Measurements from ENCODE around the gene CNTNAP2.

CNTNAP2 gene

GRCh38 chr7:147909431-147910148, 1793.0 kb downstream of the CNTNAP2 start:
- no peak for DNase-seq

- DNase-seq, result no peak
Observed at GRCh38 chr7:147911201-147911601, 1794.6 kb downstream of the CNTNAP2 start.

DNA sequence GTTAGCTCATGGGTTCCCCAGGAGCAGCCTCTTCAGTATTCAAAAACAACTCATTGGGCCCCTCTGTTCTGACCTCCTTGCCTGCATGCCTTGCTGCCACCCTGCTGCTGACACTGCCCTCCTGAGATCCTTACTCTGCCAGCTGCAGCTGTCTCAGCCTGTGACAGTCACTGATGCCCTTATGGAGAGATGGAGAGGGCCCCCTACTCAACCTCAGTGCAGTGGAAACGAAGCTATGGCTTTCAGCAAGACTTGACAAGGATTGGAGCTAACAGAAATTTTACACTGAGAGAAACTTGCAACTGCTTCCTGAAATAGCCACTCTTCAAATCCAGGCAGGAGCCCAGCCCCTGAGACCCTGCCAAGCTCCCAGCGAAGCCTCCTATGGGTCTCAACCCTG, 1795.7 kb downstream of the CNTNAP2 start:
- DNase-seq, result no peak

- DNase-seq, result no peak
Observed at GRCh38 chr7:147912946-147913638, 1796.5 kb downstream of the CNTNAP2 start.

GRCh38 chr7:147915781-147916180, 1799.2 kb downstream of the CNTNAP2 start:
- no peak for DNase-seq

DNA sequence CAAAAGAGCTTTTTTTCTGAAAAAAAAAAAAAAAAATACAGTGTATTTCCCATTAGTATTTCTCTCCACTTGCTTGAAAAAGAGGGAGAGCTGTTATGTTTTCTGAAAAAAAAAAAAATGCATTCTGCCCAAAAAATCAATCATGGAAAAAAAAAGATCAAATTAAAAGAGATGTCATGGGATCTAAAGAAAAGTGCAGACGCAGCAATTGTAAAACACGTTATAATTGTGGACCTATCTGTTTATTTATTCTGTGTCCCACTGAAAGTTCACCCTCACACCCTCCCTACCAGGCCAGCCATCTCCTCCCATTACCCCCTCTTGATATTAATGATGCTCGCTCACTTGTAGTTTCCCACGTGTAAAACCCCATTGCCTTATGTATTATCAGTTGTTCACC, 1800.0 kb downstream of the CNTNAP2 start:
- DNase-seq, result no peak

DNA sequence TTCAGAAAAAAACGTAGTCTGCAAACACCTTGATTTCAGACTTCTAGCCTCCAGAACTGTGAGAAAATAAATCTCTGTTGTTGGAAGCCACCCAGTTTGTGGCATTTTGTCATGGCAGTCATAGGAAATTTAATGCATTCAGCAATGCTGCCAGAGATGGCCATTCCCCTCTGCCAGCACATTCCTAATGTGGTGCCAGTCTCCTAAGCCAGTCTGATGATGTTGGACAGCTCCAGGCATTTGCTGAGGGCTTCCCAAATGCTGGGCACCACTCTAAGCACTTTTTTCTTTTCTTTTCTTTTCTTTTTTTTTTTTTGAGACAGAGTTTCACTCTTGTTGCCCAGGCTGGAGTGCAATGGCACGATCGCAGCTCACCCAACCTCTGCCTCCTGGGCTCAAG, 1807.2 kb downstream of the CNTNAP2 start:
- DNase-seq, result no peak

DNA sequence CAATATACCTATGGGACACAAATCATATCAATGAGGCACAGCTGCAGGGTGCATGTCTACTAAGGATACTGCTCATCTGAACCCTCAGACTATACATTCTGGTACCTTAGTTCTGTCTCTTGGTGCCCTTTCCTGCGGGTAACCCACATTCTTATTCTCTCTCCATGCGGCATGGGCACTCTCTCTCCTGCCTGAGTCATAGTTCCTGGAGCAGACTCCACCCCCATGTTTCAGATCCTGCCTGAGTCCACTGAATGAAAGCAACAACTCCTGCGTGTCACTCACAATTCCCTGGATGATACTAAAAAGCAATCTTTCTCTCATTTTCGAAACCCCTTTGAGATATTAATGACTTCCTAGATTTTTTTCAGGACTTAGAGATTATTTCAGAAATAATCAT, 1820.8 kb downstream of the CNTNAP2 start:
- DNase-seq, result no peak

DNA sequence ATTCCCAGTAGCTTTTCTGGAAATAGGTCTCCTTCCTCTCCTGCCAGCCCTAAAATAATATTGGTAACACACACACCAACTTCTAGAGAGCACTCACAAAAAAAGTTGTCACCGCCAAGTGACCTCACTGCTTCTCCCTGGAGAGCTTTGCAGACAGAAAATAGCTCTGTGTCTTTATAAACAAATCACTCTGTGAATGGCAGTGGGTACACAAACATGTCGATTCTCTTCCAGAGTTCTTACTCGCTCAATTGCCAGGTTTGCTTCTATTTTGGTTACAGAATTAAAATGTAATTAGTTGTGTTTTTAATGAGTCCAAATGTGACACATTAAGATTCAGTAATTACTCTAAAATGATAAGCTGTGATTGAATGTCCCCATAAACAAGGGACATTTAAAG, 1824.8 kb downstream of the CNTNAP2 start:
- no peak for DNase-seq

DNA sequence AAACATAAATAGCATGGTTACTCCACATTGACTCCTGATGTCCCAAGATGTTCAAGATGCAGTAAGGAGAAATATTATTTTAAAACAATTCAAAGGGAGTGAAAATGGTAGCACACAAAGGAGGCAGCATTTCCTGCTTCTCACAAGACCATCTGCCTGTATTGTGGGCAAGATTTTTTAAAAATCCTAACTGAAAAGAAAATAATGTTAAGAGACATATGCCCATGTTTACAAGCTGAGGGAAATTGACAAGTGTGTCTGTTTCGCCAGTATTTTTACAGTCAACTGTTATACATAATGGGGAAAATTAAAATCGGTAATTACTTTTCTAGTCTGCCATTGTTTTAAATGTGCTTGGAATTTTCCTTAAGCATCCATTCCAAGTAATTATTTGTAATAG, 1827.7 kb downstream of the CNTNAP2 start:
- DNase-seq, result no peak

GRCh38 chr7:147952918-147953317, 1836.3 kb downstream of the CNTNAP2 start:
- DNase-seq, result no peak

- DNase-seq, result no peak
Observed at GRCh38 chr7:147968046-147968610, 1851.5 kb downstream of the CNTNAP2 start.

GRCh38 chr7:147971606-147972110, 1855.1 kb downstream of the CNTNAP2 start:
- DNase-seq, result no peak

- no peak for DNase-seq
Observed at GRCh38 chr7:147978201-147978600, 1861.6 kb downstream of the CNTNAP2 start.

DNA sequence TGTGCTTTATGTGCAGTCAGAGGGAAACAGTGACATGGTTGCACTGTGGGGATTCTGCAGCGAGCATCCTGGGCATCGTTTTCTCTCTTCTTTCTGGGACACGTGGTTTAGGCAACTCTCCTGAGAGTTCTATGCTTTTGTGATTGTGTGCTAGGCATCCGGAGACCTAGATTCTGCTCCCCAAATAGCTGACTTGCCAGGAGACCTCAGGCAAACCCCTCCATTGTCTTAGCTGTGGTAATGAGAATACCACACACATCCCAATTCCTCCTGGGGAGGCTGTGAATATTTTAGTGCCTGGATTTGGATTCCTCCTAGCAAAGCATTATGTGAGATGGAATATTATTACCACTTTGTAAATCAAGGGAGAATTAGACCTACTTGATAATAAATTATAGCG, 1862.0 kb downstream of the CNTNAP2 start:
- DNase-seq, result no peak

DNA sequence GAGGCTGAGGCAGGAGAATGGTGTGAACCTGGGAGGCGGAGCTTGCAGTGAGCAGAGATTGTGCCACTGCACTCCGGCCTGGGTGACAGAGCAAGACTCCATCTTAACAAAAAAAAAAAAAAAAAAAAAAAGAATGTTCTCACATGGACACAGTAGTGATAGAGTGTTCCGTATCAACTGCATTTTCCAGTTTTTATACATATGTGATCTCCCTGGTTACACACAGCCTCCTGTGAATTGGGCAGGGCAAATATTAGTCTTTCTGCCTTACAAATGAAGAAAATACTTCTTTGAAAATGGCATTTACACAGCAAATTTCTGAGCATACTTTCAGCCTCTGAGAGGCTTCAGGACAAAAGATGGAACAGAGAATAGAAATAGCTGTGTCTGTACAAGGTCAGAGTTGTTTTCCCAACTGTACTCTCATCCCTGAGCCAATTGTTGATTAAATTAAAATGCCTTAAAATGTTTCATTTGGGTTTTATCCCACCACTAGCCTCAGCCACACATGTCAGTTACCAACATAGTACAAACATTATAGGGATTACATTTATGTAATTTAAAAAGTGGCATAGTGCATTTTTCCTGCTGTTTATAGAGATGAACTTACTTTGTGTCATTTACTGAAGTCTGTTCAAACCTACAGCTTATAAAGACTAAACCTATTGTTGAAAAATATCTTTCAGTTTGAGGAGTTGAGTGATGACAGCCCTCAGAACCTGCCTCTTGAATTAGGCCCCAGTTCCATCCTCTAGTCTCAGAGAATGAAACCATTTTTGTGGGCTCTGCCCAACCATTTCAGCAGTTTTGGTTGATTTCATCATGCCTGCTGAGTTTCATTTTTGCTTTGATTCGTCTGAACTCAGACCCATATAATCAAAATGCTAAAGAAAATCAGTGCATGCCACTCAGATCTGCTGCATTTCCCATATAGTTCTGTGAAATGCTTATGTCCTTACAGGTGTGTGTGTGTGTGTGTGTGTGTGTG, 1864.5 kb downstream of the CNTNAP2 start:
- DNase-seq, result no peak

DNA sequence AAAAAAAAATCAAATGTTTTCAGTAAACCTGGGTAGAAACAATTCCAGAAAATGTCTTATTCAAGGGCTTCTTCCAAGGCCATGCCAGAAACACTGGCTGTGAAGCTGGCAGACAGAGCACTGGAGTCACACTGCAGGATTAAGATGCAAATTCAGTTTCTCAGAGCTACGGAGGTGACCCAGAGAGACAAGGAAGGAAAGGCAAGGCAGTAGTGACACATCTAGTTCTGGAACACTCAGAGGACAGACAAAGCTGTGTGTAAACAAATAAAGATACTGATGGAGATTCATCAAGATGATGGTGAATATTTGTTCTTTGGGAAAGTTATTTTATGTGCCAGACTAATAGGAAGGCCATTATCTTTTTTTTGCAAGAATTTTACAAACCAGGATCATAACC, 1865.7 kb downstream of the CNTNAP2 start:
- no peak for DNase-seq

GRCh38 chr7:147984265-147984664, 1867.7 kb downstream of the CNTNAP2 start:
- no peak for DNase-seq

DNA sequence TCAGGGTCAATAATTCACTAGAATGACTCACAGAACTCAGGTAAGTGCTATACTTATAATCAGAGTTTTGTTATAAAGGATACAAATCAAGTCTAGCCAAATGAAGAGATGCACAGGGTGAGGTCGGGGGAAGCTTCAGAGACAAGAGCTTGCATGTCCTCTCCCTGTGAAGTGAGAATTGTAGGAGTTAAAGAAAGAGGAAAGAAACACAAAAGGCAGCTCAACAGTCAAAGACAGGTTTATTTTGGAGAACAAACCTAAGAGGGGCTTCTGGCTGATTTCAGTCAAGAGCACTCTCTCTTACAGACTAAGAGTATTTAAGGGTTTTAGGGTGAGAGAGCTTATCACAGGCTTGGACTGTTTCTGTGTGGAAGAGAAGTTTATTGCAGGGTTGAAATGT, 1873.5 kb downstream of the CNTNAP2 start:
- no peak for DNase-seq

- DNase-seq, result no peak
Observed at GRCh38 chr7:147990942-147991341, 1874.3 kb downstream of the CNTNAP2 start.

- no peak for DNase-seq
Observed at GRCh38 chr7:147992698-147993097, 1876.1 kb downstream of the CNTNAP2 start.

DNA sequence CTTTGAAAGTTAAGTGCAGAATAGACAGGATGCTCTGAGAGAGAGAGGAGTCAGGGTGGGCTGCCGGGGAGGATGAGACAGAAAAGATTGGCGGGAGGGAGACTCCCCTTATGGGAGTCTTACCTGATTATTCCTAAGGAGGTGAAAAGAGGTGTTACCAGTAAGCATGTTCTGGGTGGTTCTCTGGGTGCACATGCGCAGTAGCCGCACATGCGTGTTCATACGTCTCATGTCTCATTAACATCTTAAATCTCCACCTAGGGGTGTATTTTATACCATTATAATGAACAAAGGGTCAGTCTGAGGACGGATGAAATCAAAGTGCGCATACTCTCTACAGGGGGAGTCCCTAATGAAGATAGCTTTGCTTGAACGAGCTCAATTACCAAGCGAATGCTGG, 1881.0 kb downstream of the CNTNAP2 start:
- DNase-seq, result no peak

DNA sequence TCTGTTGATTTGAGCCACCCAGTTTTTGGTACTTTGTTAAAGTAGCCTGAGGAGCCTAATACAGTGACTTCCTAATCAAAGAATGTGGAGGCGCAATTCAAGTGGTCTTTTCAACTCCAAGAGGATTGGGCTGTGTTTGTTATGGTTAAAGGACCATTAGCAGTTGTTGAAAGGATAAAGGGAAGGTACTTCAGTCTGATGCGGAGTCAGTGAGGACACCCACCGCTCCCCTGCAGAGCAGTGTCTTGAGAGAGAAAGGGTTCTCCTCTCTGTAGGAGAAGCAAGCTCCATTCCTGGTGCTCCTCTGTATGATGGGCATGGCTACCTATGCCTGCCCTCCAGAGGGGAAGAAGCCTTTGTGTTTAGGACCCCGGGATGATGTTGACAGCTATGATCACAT, 1883.4 kb downstream of the CNTNAP2 start:
- DNase-seq, result no peak

All from hippocampal formation (tissue), 2 donors.